KMS-11 (cell line): ENCODE data around the gene SYT17.

ENCODE experiments used
- H2AFZ ChIP-seq: fragments of 200-600 bp; sonication (generic); 2 replicates; pipeline ENCODE4 v1.6.1; 2016; ENCODE audit warnings: antibody characterized with exemption, mixed run types, low read depth
- H3K27ac ChIP-seq: fragments of 200-600 bp; sonication (generic); 2 replicates; pipeline ENCODE4 v1.6.1; 2016; ENCODE audit warnings: mild to moderate bottlenecking, mixed run types
- H3K27me3 ChIP-seq: fragments of 200-600 bp; sonication (generic); 2 replicates; pipeline ENCODE4 v1.6.1; 2017; ENCODE audit warnings: mild to moderate bottlenecking, low read depth, mixed run types, moderate library complexity; ENCODE audit not compliant: insufficient read depth
- H3K36me3 ChIP-seq: fragments of 200-600 bp; sonication (generic); 2 replicates; pipeline ENCODE4 v1.6.1; 2017; ENCODE audit warnings: mild to moderate bottlenecking, mixed run types; ENCODE audit not compliant: insufficient read depth
- H3K4me1 ChIP-seq: fragments of 200-600 bp; sonication (generic); 2 replicates; pipeline ENCODE4 v1.6.1; 2016; ENCODE audit warnings: mild to moderate bottlenecking, low read depth, mixed run types; ENCODE audit not compliant: poor library complexity, severe bottlenecking
- H3K4me2 ChIP-seq: fragments of 200-600 bp; sonication (generic); 2 replicates; pipeline ENCODE4 v1.7.0; 2016; ENCODE audit warnings: mild to moderate bottlenecking, mixed run types
- H3K4me3 ChIP-seq: fragments of 200-600 bp; sonication (generic); IDR thresholded peaks from 2 replicates; pipeline ENCODE4 v1.6.1; 2017; ENCODE audit warnings: low read depth, low read length, mixed read lengths; ENCODE audit not compliant: insufficient read depth
- H3K79me2 ChIP-seq: fragments of 200-600 bp; sonication (generic); 2 replicates; pipeline ENCODE4 v1.6.1; 2016; ENCODE audit warnings: low read depth, mixed run types; ENCODE audit not compliant: insufficient read depth
- H3K9ac ChIP-seq: fragments of 200-600 bp; sonication (generic); 2 replicates; pipeline ENCODE4 v1.6.1; 2016; ENCODE audit warnings: mild to moderate bottlenecking, mixed run types
- H4K20me1 ChIP-seq: fragments of 200-600 bp; sonication (generic); 2 replicates; pipeline ENCODE4 v1.6.1; 2016; ENCODE audit warnings: mild to moderate bottlenecking, mixed run types; ENCODE audit not compliant: insufficient read depth
- TF ChIP-seq, protein P1 (sequence below): fragments of 200-600 bp; sonication (generic); conservative IDR thresholded peaks from 2 replicates; pipeline ENCODE4 v1.6.1; 2017; ENCODE audit warnings: low read depth, mild to moderate bottlenecking, antibody characterized with exemption, low read length, moderate library complexity, mixed read lengths

The SYT17 gene

GRCh38 chr16:19309178-19309577 is 141.1 kb downstream of the SYT17 start:
- H3K27ac ChIP-seq = no peak overlapping the region

DNA sequence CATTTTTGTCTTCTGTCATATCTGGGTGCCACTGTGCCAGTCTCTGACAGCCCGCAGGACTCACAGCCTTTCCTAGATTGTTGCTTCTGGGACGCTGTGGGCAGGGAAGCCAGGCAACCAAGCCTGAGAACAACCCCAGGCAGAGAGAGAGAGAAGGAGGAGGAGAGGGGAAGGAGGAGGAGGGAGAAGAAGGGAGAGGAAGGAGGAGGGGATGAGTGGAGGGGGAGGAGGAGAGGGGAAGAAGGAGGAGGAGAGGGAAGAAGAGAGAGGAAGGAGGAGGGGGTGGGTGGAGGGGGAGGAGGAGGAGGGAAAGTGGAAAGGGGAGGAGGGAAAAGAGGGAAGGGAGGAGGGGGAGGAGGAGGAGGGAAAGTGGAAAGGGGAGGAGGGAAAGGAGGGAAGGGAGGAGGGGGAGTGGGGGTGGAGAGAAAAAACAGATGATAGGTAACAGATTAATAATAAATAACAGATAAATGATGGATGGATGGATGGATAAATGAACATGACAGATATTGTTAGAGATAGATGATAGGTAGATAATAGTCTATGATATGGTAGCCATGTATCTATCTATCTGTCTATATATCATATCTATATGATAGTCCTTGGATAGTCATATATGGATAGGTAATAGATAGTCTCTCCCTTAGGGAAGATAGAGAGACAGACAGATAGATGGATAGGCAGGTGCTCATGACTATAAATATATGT is 146.8 kb downstream of the SYT17 start:
- H3K79me2 ChIP-seq = no peaks in the 10 kb centered on the region
- H3K4me2 ChIP-seq = no peak overlapping the region
- no peaks in the 10 kb centered on the region for H3K36me3 ChIP-seq
- no peak overlapping the region for H2AFZ ChIP-seq
- no peak overlapping the region for H3K27ac ChIP-seq
- no peaks in the 10 kb centered on the region for H3K4me1 ChIP-seq
- no peaks in the 10 kb centered on the region for H4K20me1 ChIP-seq
- no peaks in the 10 kb centered on the region for H3K27me3 ChIP-seq
- TF ChIP-seq, protein P1, sequence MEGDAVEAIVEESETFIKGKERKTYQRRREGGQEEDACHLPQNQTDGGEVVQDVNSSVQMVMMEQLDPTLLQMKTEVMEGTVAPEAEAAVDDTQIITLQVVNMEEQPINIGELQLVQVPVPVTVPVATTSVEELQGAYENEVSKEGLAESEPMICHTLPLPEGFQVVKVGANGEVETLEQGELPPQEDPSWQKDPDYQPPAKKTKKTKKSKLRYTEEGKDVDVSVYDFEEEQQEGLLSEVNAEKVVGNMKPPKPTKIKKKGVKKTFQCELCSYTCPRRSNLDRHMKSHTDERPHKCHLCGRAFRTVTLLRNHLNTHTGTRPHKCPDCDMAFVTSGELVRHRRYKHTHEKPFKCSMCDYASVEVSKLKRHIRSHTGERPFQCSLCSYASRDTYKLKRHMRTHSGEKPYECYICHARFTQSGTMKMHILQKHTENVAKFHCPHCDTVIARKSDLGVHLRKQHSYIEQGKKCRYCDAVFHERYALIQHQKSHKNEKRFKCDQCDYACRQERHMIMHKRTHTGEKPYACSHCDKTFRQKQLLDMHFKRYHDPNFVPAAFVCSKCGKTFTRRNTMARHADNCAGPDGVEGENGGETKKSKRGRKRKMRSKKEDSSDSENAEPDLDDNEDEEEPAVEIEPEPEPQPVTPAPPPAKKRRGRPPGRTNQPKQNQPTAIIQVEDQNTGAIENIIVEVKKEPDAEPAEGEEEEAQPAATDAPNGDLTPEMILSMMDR = no peak
- H3K4me3 ChIP-seq = no peak overlapping the region
- no peak overlapping the region for H3K9ac ChIP-seq

More at GRCh38 chr16:19309178-19309577, 141.1 kb downstream of the SYT17 start:
- Histone ChIP-seq H3K79me2 (no peaks in the 10 kb centered on the region), H2AFZ (no peak overlapping the region), H3K36me3 (no peaks in the 10 kb centered on the region), H3K27me3 (no peaks in the 10 kb centered on the region), H4K20me1 (no peaks in the 10 kb centered on the region), H3K4me3 (no peak overlapping the region), H3K9ac (no peak overlapping the region), H3K4me1 (no peaks in the 10 kb centered on the region), H3K4me2 (no peak overlapping the region)
- TF ChIP-seq, protein P1 = no peak

- Histone ChIP-seq H3K4me2 (no peak overlapping the region), H3K36me3 (no peaks in the 10 kb centered on the region), H3K27ac (no peak overlapping the region), H2AFZ (no peak overlapping the region), H3K79me2 (no peaks in the 10 kb centered on the region), H3K4me3 (no peak overlapping the region), H4K20me1 (no peaks in the 10 kb centered on the region), H3K9ac (no peak overlapping the region), H3K27me3 (no peaks in the 10 kb centered on the region), H3K4me1 (no peaks in the 10 kb centered on the region)
- TF ChIP-seq, protein P1 = no peak
Observed at GRCh38 chr16:19315889-19316433, 147.9 kb downstream of the SYT17 start.

- Histone ChIP-seq H3K27ac (no peak overlapping the region), H3K79me2 (no peaks in the 10 kb centered on the region), H2AFZ (no peak overlapping the region), H3K36me3 (no peaks in the 10 kb centered on the region), H3K4me2 (no peak overlapping the region), H3K9ac (no peak overlapping the region), H3K27me3 (no peaks in the 10 kb centered on the region), H3K4me3 (no peak overlapping the region), H4K20me1 (no peaks in the 10 kb centered on the region), H3K4me1 (no peaks in the 10 kb centered on the region)
- TF ChIP-seq, protein P1 = no peak
Observed at GRCh38 chr16:19316846-19317245, 148.8 kb downstream of the SYT17 start.
